Neural progenitor cell (in vitro differentiated cells): ENCODE data around the gene ARF3.

Experiments
- CTCF ChIP-seq: fragments of 200-600 bp; sonication (generic); IDR thresholded peaks from 2 replicates; pipeline ENCODE4 v1.5.1; 2017; ENCODE audit warnings: antibody characterized with exemption, mild to moderate bottlenecking
- EZH2 ChIP-seq: fragments of 200-600 bp; sonication (generic); IDR thresholded peaks from 2 replicates; pipeline ENCODE4 v1.6.1; 2017; ENCODE audit warnings: antibody characterized with exemption, mild to moderate bottlenecking, moderate library complexity
- EZH2phosphoT487 ChIP-seq: fragments of 200-600 bp; sonication (generic); IDR thresholded peaks from 2 replicates; pipeline ENCODE4 v1.6.1; 2017; ENCODE audit warnings: antibody characterized with exemption

DNA sequence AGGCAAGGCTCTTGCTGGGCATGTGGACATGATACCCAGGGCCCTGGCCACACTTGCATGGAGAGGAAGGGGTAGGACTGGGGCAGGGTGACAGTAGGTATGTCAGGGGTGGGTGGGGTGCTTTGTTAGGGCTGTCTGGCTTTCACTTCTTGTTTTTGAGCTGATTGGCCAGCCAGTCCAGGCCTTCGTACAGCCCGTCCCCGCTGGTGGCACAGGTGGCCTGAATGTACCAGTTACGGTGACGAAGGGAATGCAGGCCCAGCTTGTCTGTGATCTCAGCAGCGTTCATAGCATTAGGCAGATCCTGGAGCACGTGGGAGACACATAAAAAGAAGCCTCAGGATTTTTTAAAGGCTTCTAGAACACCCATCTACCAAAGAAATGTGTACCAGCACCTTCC is 18.5 kb downstream of the ARF3 start:
- TF ChIP-seq CTCF (no peak), EZH2phosphoT487 (no peak), EZH2 (no peak)
